Measurements from ENCODE around the gene SH2D1B.

Gene SH2D1B

DNA sequence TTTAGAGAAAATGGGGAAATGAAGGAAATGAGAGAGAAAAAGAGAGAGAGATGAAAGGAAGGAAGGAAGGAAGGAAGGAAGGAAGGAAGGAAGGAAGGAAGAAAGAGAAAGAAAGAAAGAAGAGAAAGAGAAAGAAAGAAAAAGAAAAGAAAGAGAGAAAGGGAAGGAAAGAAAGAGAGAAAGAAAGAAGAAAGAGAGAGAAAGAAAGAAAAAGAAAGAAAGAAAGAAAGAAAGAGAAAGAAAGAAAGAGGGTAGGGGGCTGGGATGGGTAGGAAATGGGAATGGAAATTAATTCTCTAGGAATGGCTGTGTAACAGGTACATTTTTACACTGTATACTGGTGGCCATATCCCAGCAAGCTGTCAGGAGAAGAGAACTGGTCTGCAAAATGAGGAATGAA is 4.3 kb upstream of the SH2D1B start:
- Mint-ChIP-seq H3K27ac (no peak overlapping the region), H3K4me3 (no peak overlapping the region), H3K27me3 (peaks cover 14% of the 10 kb centered on the region), H3K9me3 (ENCODE audit: low read depth) (no peaks in the 10 kb centered on the region), H3K36me3 (no peaks in the 10 kb centered on the region), H3K4me1 (ENCODE audit: low read depth) (no peaks in the 10 kb centered on the region)

GRCh38 chr1:162407539-162407938 is 4.4 kb downstream of the SH2D1B start:
- Mint-ChIP-seq H3K9me3 (ENCODE audit: low read depth) (no peaks in the 10 kb centered on the region), H3K36me3 (no peaks in the 10 kb centered on the region), H3K27me3 (peaks cover 12% of the 10 kb centered on the region), H3K4me1 (ENCODE audit: low read depth) (no peaks in the 10 kb centered on the region), H3K4me3 (no peak overlapping the region), H3K27ac (no peak overlapping the region)

DNA sequence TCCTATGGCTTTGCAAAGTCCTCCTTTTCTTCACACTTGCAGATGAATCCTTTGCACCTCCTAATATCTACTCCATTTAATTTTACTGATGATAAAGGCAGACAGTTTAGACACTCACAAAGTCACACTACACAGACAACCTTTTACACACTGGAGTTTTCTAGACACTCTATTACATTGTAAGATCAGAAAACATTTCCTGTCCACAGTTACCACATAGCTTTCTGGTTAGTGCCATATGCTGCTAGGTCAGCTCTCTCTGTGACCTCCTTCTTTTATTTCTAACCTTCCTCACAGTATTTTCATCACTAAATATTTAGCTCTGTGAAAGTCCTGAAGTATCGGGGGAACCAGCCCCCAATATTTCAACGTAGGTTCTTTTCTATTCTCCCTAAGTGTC is 5.1 kb downstream of the SH2D1B start:
- Mint-ChIP-seq H3K27me3 (peaks cover 17% of the 10 kb centered on the region), H3K4me3 (no peak overlapping the region), H3K9me3 (ENCODE audit: low read depth) (no peaks in the 10 kb centered on the region), H3K36me3 (no peaks in the 10 kb centered on the region), H3K4me1 (ENCODE audit: low read depth) (no peaks in the 10 kb centered on the region), H3K27ac (no peak overlapping the region)

DNA sequence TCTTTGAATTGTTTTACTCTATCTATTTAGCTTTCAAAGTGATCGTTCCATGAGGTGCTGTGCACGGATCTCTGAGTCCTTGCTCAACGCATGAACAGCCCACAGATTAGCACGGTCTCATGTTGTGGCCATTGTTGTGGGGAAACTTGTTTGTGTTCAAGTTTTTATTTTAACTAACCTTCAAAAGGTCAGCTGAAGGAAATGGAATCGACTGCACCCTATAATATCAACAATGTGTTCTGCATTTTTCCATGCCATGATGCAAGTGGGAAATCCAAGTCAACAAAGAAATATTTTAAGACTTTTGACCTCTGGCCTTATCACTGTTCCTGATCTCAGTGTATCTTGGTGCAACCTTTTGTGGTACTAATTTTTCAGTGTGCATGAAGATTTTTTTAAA is 6.1 kb downstream of the SH2D1B start:
- H3K9me3 Mint-ChIP-seq (ENCODE audit: low read depth), result no peaks in the 10 kb centered on the region
- peaks cover 14% of the 10 kb centered on the region for H3K27me3 Mint-ChIP-seq
- H3K36me3 Mint-ChIP-seq, result no peaks in the 10 kb centered on the region
- no peak overlapping the region for H3K4me3 Mint-ChIP-seq
- H3K27ac Mint-ChIP-seq, result no peak overlapping the region
- no peaks in the 10 kb centered on the region for H3K4me1 Mint-ChIP-seq (ENCODE audit: low read depth)

GRCh38 chr1:162404550-162405160 is 7.3 kb downstream of the SH2D1B start:
- Mint-ChIP-seq H3K4me1 (ENCODE audit: low read depth) (no peaks in the 10 kb centered on the region), H3K36me3 (no peaks in the 10 kb centered on the region), H3K9me3 (ENCODE audit: low read depth) (no peaks in the 10 kb centered on the region), H3K27me3 (peaks cover 13% of the 10 kb centered on the region), H3K27ac (no peak overlapping the region), H3K4me3 (no peak overlapping the region)

DNA sequence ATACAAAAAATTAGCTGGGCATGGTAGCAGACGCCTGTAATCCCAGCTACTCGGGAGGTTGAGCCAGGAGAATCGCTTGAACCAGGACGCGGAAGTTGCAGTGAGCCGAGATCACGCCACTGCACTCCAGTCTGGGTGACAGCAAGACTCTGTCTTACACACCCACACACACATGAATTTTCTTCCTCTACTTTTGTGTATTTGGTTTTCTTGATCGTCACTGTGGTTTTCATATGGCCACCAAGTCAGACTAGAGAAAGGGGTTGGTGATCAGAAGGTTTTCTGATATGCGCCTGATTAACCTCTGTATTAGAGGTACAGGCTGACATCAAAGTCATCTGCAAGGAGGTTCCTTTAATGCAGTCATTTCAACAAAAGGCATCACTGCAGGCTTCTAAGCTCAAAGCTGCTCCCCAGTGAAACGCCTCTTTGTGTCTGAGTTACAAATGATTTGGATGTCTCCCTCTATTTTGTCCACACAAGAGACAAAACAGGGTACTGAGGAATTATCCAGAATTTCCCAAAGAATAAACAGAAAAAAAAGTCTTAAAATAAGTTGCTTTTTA is 11.1 kb downstream of the SH2D1B start:
- no peaks in the 10 kb centered on the region for H3K4me1 Mint-ChIP-seq (ENCODE audit: low read depth)
- H3K9me3 Mint-ChIP-seq (ENCODE audit: low read depth), result no peaks in the 10 kb centered on the region
- H3K27ac Mint-ChIP-seq, result no peak overlapping the region
- H3K36me3 Mint-ChIP-seq, result no peaks in the 10 kb centered on the region
- H3K27me3 Mint-ChIP-seq, result peaks cover 26% of the 10 kb centered on the region
- H3K4me3 Mint-ChIP-seq, result no peak overlapping the region

- Mint-ChIP-seq H3K27ac (no peak overlapping the region), H3K27me3 (peaks cover 26% of the 10 kb centered on the region), H3K4me1 (ENCODE audit: low read depth) (no peaks in the 10 kb centered on the region), H3K36me3 (no peaks in the 10 kb centered on the region), H3K4me3 (no peak overlapping the region), H3K9me3 (ENCODE audit: low read depth) (no peaks in the 10 kb centered on the region)
These were observed 12.8 kb downstream of the SH2D1B start for GRCh38 chr1:162398999-162399580.

DNA sequence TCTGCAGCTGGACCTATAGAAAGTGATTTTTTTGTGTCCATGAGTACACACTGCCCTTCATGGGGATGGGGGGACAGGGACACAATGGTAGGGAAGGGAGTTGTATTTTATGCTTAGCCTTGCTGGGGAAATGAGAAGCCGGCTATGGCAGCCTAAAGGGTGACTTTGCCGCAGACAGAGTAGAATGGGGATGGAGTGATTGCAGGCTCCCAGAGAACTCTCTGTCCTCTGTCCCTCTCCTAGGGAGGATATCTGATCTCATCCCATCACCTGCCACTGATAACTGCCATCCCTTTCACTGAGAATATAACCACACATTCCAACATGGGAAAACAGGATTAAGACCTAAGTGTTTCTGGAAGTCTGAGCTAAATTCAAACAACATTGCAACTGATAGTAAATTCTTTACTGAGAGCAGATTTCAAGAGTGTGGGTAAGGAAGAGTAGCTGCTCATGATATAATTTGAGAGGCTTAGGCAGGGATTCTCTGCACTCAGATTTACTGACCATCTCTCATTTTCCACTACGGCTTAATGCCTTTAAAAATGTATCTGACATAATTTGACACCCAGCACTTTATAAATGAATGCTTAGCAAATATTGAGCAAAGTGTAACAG is 13.9 kb downstream of the SH2D1B start:
- Mint-ChIP-seq H3K36me3 (no peaks in the 10 kb centered on the region), H3K4me3 (no peak overlapping the region), H3K27ac (no peak overlapping the region), H3K9me3 (ENCODE audit: low read depth) (no peaks in the 10 kb centered on the region), H3K27me3 (peaks cover 29% of the 10 kb centered on the region), H3K4me1 (ENCODE audit: low read depth) (no peaks in the 10 kb centered on the region)

DNA sequence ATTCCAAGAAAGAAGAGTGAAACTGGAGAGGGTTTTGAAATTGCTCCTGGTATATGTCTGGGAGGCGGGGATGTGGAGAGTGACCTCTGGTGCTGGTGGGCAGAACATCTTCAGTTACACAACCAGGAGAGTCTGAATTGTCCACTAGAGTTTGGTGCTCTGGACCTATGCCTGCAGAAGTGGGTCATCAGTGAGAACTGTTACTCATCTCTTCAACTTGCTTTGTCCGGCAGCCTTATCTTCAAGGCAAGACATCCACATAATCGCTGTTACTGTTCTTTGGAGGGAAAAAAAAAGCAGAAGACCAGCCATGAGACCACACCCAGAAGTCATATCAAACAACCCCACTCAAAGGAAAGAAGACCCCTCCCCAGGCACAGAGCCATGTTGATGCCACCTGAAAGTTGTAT is 14.9 kb downstream of the SH2D1B start:
- Mint-ChIP-seq H3K9me3 (ENCODE audit: low read depth) (no peaks in the 10 kb centered on the region), H3K27me3 (peaks cover 27% of the 10 kb centered on the region), H3K4me3 (no peak overlapping the region), H3K4me1 (ENCODE audit: low read depth) (no peaks in the 10 kb centered on the region), H3K27ac (no peak overlapping the region), H3K36me3 (no peaks in the 10 kb centered on the region)

GRCh38 chr1:162396201-162396906 is 15.6 kb downstream of the SH2D1B start:
- H3K4me3 Mint-ChIP-seq, result no peak overlapping the region
- H3K27me3 Mint-ChIP-seq, result peaks cover 25% of the 10 kb centered on the region
- H3K4me1 Mint-ChIP-seq (ENCODE audit: low read depth), result no peaks in the 10 kb centered on the region

GRCh38 chr1:162391790-162392563 is 20.0 kb downstream of the SH2D1B start:
- H3K4me1 Mint-ChIP-seq (ENCODE audit: low read depth), result no peaks in the 10 kb centered on the region
- peaks cover 16% of the 10 kb centered on the region for H3K27me3 Mint-ChIP-seq
- no peak overlapping the region for H3K27ac Mint-ChIP-seq
- no peaks in the 10 kb centered on the region for H3K9me3 Mint-ChIP-seq (ENCODE audit: low read depth)
- no peak overlapping the region for H3K4me3 Mint-ChIP-seq
- no peaks in the 10 kb centered on the region for H3K36me3 Mint-ChIP-seq

More at GRCh38 chr1:162396201-162396906, 15.6 kb downstream of the SH2D1B start:
- no peaks in the 10 kb centered on the region for H3K9me3 Mint-ChIP-seq (ENCODE audit: low read depth)
- H3K36me3 Mint-ChIP-seq, result no peaks in the 10 kb centered on the region
- H3K27ac Mint-ChIP-seq, result no peak overlapping the region

DNA sequence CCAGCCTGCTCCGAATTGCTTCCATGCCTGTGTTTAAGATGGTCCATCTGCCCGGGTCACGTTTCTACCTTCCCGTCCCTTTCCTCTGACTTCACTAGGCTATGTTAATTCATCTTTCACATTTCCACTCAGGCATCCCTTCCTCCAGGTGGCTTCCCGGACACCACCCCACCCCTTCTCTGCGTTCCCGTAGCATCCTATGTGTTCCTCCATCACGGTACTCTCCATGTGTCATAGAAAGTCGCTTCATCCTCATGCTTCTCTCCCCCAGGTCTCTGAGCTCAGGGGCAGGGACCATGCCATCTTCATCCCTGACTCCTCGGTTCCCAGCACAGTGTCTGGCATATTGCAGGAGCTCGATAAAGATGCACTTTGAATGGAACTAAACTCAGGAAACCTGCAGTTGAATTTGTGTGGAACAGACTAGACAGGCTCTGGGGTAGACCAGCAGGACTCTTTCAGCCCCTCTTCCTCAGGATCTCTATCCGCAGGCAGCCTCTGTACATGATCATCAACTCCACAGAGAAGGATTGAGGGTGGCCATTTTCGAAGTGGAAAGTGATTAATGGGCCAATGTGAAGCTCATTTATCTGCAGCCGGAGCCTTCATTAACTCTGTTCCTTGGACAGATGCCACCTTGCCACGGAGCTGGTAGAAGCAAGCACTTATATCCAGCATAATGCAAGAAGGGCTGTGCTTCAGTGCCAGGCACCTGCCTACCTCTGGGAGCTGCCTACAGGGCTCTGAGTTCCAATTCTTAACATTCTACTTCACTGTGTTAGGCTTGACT is 21.3 kb downstream of the SH2D1B start:
- Mint-ChIP-seq H3K36me3 (no peaks in the 10 kb centered on the region), H3K4me3 (no peak overlapping the region), H3K4me1 (ENCODE audit: low read depth) (no peaks in the 10 kb centered on the region), H3K27ac (no peak overlapping the region), H3K27me3 (peaks cover 9% of the 10 kb centered on the region), H3K9me3 (ENCODE audit: low read depth) (no peaks in the 10 kb centered on the region)

GRCh38 chr1:162389971-162390370 is 22.0 kb downstream of the SH2D1B start:
- H3K9me3 Mint-ChIP-seq (ENCODE audit: low read depth), result no peaks in the 10 kb centered on the region
- no peaks in the 10 kb centered on the region for H3K36me3 Mint-ChIP-seq
- no peaks in the 10 kb centered on the region for H3K4me1 Mint-ChIP-seq (ENCODE audit: low read depth)
- no peak overlapping the region for H3K27ac Mint-ChIP-seq
- H3K4me3 Mint-ChIP-seq, result no peak overlapping the region
- H3K27me3 Mint-ChIP-seq, result peaks cover 9% of the 10 kb centered on the region

Measured in activated naive CD8-positive, alpha-beta T cell (primary cell).